NCI-H2081 (cell line): ENCODE data around the gene HCRTR2.
"Not testable (repeated sequence)": the region's sequence is repeated elsewhere in the genome, so short reads cannot be mapped to it uniquely, and the experiment has no call there.

ENCODE experiments used
- DNase-seq, 2 experiments: peaks; one replicate each; lab custom pipeline; 2025; lab: John Stamatoyannopoulos, UW

Gene HCRTR2

GRCh38 chr6:55212156-55212555, 37.8 kb downstream of the HCRTR2 start:
- no peak for DNase-seq

- DNase-seq: no peak
Measured at GRCh38 chr6:55220961-55221360, 46.6 kb downstream of the HCRTR2 start.

- DNase-seq: no peak
Measured at GRCh38 chr6:55227862-55228261, 53.5 kb downstream of the HCRTR2 start.

GRCh38 chr6:55239099-55239498, 64.8 kb downstream of the HCRTR2 start:
- no peak for DNase-seq

GRCh38 chr6:55240975-55241605, 66.8 kb downstream of the HCRTR2 start:
- peak; percentile 11 to 40 for DNase-seq

GRCh38 chr6:55250400-55250799, 76.1 kb downstream of the HCRTR2 start:
- no peak for DNase-seq

GRCh38 chr6:55255113-55255512, 80.8 kb downstream of the HCRTR2 start:
- no peak for DNase-seq

- no peak for DNase-seq
Measured at GRCh38 chr6:55260181-55260580, 85.9 kb downstream of the HCRTR2 start.

- no peak for DNase-seq
Measured at GRCh38 chr6:55265409-55266114, 91.2 kb downstream of the HCRTR2 start.

GRCh38 chr6:55266896-55267295, 92.6 kb downstream of the HCRTR2 start:
- DNase-seq: no peak

GRCh38 chr6:55276745-55277530, 102.6 kb downstream of the HCRTR2 start:
- DNase-seq: peak; percentile 64 to 65

- DNase-seq: no peak
Measured at GRCh38 chr6:55277646-55278045, 103.3 kb downstream of the HCRTR2 start.

GRCh38 chr6:55281215-55281614, 106.9 kb downstream of the HCRTR2 start:
- DNase-seq: no peak

- no peak for DNase-seq
Measured at GRCh38 chr6:55282115-55282514, 107.8 kb downstream of the HCRTR2 start.

- no peak for DNase-seq
Measured at GRCh38 chr6:55286824-55287223, 112.5 kb downstream of the HCRTR2 start.

- DNase-seq: no peak
Measured at GRCh38 chr6:55290736-55291135, 116.4 kb downstream of the HCRTR2 start.

- peak in 1 of 2 experiments; percentile 6 for DNase-seq
Measured at GRCh38 chr6:55293116-55293515, 118.8 kb downstream of the HCRTR2 start.

- not testable (repeated sequence) for DNase-seq
Measured at GRCh38 chr6:55297214-55297613, 122.9 kb downstream of the HCRTR2 start.

GRCh38 chr6:55299286-55299985, 125.1 kb downstream of the HCRTR2 start:
- DNase-seq: peak; percentile 5 to 39

GRCh38 chr6:55304747-55305146, 130.4 kb downstream of the HCRTR2 start:
- DNase-seq: no peak

GRCh38 chr6:55319961-55320695, 145.8 kb downstream of the HCRTR2 start:
- no peak for DNase-seq

- DNase-seq: no peak
Measured at GRCh38 chr6:55320696-55321086, 146.4 kb downstream of the HCRTR2 start.
